GM12864 (cell line): ENCODE data around the gene SART1.
A peak's percentile ranks its signal among the peaks of the same experiment; 100 is the strongest.

ENCODE experiments used
- DNase-seq: peaks from one replicate; pipeline ENCODE4 v3.0.0-alpha.2; 2011; ENCODE audit warnings: low read depth
- H3K4me3 ChIP-seq: 2 replicates; pipeline ENCODE4 v1.5.1; 2011; ENCODE audit warnings: mild to moderate bottlenecking, low read depth, low read length, control low read depth
- CTCF ChIP-seq: IDR thresholded peaks from 2 replicates; pipeline ENCODE4 v1.5.1; 2011; ENCODE audit warnings: low read depth, mild to moderate bottlenecking, moderate library complexity, low read length, control low read depth, inconsistent platforms; ENCODE audit errors: missing control alignments

Gene SART1

GRCh38 chr11:65981972-65982823, 20.7 kb downstream of the SART1 start:
- H3K4me3 ChIP-seq = no peak overlapping the region
- no peak for TF ChIP-seq CTCF
- DNase-seq = no peak

- no peak for DNase-seq
- no peak for TF ChIP-seq CTCF
- H3K4me3 ChIP-seq = no peak overlapping the region
These were observed 21.5 kb downstream of the SART1 start for GRCh38 chr11:65982824-65983588.

- DNase-seq = no peak
- no peak for TF ChIP-seq CTCF
- no peak overlapping the region for H3K4me3 ChIP-seq
These were observed 22.1 kb downstream of the SART1 start for GRCh38 chr11:65983589-65983987.

GRCh38 chr11:65987336-65987735, 25.8 kb downstream of the SART1 start:
- no peak for DNase-seq
- no peak overlapping the region for H3K4me3 ChIP-seq
- no peak for TF ChIP-seq CTCF

- peak; percentile 90 for TF ChIP-seq CTCF
These were observed 27.5 kb downstream of the SART1 start for GRCh38 chr11:65988791-65989592.

GRCh38 chr11:65992056-65992455, 30.5 kb downstream of the SART1 start:
- DNase-seq = no peak
- H3K4me3 ChIP-seq = no peak overlapping the region
- no peak for TF ChIP-seq CTCF

More at GRCh38 chr11:65988791-65989592, 27.5 kb downstream of the SART1 start:
- H3K4me3 ChIP-seq = no peak overlapping the region
- DNase-seq = peak; percentile 92
